HG03571 (cell line): ENCODE measurements around the gene MIER2.
"Not testable (repeated sequence)": the region's sequence is repeated elsewhere in the genome, so short reads cannot be mapped to it uniquely, and the experiment has no call there.

Experiments used
- ATAC-seq: cut with Tn5 transposase; IDR thresholded peaks from one replicate; pipeline ENCODE4 v1.9.1; 2021; ENCODE audit not compliant: unreplicated experiment

Gene MIER2

GRCh38 chr19:262125-262524, 82.5 kb downstream of the MIER2 start:
- ATAC-seq, result no peak

- not testable (repeated sequence) for ATAC-seq
Measured at GRCh38 chr19:256804-257203, 87.8 kb downstream of the MIER2 start.
